Measurements from ENCODE around the gene SERP2.
A peak's percentile ranks its signal among the peaks of the same experiment; 100 is the strongest.
"Not testable (repeated sequence)": the region's sequence is repeated elsewhere in the genome, so short reads cannot be mapped to it uniquely, and the experiment has no call there.

The SERP2 gene

GRCh38 chr13:44373601-44374347 is at the start of gene SERP2:
Gene SERP2, plus strand, starts transcription at chr13:44373824. Its CDS starts 202 bp downstream, at chr13:44374026.
- DNase-seq: no peak

GRCh38 chr13:44326961-44327360 is 46.7 kb upstream of the SERP2 start:
- DNase-seq: no peak

GRCh38 chr13:44329041-44329440 is 44.6 kb upstream of the SERP2 start:
- not testable (repeated sequence) for DNase-seq

GRCh38 chr13:44329909-44330545 is 43.6 kb upstream of the SERP2 start:
- no peak for DNase-seq

GRCh38 chr13:44331446-44331845 is 42.2 kb upstream of the SERP2 start:
- DNase-seq: no peak

GRCh38 chr13:44331912-44332851 is 41.4 kb upstream of the SERP2 start:
- DNase-seq: peak; percentile 10

- no peak for DNase-seq
Observed at GRCh38 chr13:44333950-44334655, 39.5 kb upstream of the SERP2 start.

- no peak for DNase-seq
Observed at GRCh38 chr13:44334751-44335150, 38.9 kb upstream of the SERP2 start.

GRCh38 chr13:44336934-44337333 is 36.7 kb upstream of the SERP2 start:
- no peak for DNase-seq

- DNase-seq: no peak
Observed at GRCh38 chr13:44337581-44337980, 36.0 kb upstream of the SERP2 start.

GRCh38 chr13:44340508-44340907 is 33.1 kb upstream of the SERP2 start:
- no peak for DNase-seq

- DNase-seq: no peak
Observed at GRCh38 chr13:44342741-44343140, 30.9 kb upstream of the SERP2 start.

GRCh38 chr13:44346534-44346933 is 27.1 kb upstream of the SERP2 start:
- no peak for DNase-seq

GRCh38 chr13:44347301-44347700 is 26.3 kb upstream of the SERP2 start:
- DNase-seq: no peak

GRCh38 chr13:44347949-44348348 is 25.7 kb upstream of the SERP2 start:
- DNase-seq: no peak

GRCh38 chr13:44350775-44351504 is 22.7 kb upstream of the SERP2 start:
- DNase-seq: no peak

GRCh38 chr13:44351505-44351854 is 22.1 kb upstream of the SERP2 start:
- no peak for DNase-seq

- no peak for DNase-seq
Observed at GRCh38 chr13:44352202-44352601, 21.4 kb upstream of the SERP2 start.

- DNase-seq: no peak
Observed at GRCh38 chr13:44352671-44353070, 21.0 kb upstream of the SERP2 start.

GRCh38 chr13:44354331-44354730 is 19.3 kb upstream of the SERP2 start:
- no peak for DNase-seq

GRCh38 chr13:44354884-44355283 is 18.7 kb upstream of the SERP2 start:
- no peak for DNase-seq

GRCh38 chr13:44355621-44356020 is 18.0 kb upstream of the SERP2 start:
- DNase-seq: no peak
